NCI-H2196 treated with DMSO at 0.1 percent for 48 hours (cell line): ENCODE data around the gene CA5B.
"Not testable (repeated sequence)": the region's sequence is repeated elsewhere in the genome, so short reads cannot be mapped to it uniquely, and the experiment has no call there.

ENCODE experiments used
- DNase-seq: peaks from one replicate; lab custom pipeline; 2025; ENCODE audit not compliant: unreplicated experiment; lab: John Stamatoyannopoulos, UW

The CA5B gene

DNA sequence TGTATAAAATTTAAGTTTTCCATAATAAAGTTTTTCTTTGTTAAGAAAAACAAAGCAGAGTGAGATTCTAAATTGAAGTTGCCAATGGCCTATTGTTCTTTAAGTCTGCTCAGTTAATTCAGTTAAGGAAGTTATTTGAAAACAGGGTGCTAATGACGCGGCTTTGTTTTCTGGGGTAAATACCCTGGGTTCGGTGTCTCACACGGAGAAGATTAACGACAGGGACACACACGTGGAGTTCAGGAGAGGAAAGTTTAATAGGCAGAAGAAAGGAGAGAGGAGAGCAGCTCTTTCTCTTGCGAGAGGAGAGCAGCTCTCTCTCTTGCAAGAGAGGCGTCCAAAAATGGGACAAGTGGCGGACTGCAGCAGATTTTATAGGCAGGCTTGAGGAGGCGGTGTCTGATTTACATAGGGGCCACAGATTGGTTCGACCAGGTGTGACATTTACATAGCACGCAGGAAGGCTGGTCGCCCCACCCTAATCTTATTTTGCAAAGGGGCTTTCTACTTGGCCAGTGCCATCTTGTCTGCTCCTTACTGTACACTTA, 9.6 kb downstream of the CA5B start:
- no peak for DNase-seq

DNA sequence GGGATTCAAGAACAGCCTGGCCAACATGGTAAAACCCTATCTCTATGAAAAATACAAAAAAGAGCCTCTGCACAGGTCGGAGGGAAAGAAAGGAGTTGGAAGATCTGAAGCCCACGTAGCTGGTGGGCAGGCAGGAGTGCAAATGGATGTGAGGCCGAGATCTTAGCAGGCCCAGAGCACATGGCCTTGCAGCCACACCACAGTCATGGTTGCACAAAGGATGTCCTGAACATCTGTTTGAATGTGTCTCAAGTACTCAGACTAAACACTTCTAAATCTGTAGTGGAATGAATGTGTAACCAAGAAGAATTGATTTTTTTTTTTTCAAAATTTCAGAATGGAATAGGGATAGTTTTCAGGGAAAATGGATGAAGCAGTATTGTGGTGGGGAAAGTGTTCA, 10.8 kb downstream of the CA5B start:
- DNase-seq: no peak

DNA sequence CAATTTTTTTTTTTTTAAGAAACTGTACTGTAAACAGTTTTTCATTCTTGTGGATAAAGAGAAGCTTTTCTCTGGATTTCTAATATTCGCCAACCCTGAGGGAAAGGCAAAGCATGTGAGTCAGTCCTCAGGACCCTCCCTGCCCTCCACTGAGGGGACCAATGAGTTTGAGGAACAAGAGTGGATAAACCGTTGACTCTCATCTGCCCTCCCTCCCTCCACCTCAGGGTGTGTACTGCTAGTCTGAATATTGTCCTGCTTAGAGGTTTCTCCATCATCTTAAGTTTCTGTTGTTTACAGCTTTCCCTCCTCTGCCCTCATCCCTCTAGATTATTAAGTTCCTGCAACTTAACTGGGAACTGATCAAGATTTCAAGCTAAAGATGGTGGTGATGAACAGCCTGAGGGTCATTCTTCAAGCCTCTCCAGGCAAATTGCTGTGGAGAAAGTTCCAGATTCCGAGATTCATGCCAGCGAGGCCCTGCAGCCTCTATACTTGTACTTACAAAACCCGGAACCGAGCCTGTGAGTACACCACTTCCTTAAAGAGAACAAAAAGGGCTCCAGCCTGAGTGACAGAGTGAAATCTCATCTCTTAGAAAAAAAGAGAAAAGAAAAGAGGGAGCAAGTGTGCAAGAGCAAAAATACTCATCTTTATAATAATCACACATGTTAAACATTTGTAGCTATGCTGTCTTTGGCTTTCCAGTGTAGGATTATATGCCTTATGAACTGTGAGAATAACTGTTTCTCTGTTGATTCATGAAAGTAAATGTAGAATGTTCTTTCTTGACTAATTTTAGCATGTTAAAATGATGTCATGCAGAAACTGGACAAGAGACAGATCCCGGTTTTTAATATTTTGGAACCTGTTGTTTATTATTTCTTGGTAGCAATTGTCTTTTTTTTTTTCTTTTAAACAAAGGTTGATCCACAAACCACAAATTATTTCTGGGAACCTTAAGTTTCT, 11.9 kb downstream of the CA5B start:
- no peak for DNase-seq

DNA sequence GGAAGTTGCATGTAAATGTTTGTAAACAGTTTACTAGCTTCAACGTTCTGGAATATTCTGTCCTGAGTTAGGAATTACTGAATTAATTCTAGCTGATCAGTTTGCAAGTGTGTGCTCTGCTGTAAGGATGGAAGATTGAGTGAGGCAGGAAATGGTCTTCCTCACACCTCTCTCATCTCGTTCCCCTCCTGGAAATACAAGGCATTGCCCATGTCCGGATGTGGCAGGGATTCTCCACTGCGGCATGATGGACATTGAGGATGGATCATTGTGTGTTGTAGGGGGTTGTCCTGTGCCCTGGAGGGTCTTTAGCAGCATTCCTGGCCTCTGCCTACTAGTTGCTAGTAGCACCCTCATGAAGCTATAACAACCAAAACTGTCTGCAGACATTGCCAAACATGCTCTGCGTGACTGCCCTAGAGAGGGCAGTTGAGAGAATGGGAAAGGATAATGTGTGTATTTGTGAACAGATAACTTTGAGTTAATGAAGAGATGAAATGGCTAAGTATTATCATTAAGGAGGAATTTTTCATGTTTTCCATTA, 12.6 kb downstream of the CA5B start:
- no peak for DNase-seq

DNA sequence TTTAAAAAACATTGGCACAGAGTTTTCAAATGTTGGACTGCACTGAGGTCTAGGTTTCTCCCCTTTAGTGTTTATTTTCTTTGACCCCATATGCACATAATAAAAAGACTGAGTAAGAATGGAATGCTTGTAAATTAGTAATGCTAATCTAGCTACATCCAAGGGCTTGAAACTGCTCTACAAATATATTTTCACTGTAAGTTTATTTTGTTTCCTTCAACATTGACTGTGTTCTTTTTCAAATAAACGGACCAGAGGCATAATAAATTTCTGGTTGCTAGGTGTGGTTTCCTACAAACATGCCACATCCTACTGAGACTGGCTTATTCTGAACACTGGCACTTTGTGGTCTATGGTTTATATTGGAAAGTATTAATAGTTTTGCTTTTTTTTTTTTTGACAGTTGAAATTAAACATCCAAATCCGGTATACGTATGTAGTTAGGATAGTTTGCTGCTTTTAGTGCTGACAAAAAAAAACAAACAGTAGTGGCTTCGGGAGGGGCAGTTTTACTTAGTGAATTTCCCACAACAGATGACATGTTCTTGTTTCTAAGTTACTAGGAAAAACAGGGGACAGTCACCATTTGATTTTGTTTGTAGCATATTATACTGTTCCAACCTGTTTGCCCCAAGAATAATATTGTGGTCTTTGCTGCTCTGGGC, 13.2 kb downstream of the CA5B start:
- DNase-seq: no peak

DNA sequence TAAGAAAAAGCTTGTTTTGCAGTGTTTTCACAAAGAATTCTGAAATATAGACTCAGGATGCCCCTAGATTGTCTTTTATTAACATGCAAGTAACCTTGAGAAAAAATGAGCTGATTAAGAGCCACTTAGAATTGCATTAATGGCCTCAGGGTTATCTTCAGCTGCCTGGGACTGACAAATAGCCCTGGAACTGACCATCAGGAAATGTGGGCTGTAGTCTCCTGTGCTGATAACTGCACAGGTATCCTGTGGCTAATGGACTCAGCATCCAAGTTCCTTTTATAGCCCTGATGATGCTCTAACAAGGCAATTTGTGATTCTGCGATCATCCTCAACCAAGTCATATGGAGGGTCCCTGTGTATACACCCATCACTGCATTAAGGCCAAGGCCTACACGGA, 17.0 kb downstream of the CA5B start:
- DNase-seq: no peak

DNA sequence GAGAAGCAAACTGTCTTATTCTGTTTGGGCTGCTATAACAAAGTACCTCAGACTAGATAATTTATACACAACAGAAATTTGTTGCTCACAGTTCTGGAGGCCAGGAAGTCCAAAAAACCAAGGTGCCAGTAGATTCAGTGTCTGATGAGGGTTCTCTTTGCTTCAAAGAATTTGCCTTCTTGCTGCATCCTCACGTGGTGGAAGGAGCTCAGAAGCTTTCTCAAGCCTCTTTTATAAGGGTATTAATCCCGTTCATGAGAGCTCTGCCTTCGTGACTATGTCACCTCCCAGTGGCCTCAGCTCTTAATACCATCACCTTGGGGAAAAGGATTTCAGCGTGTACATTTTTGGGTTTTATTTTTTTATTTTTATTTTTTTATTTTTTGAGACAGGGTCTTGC, 20.1 kb downstream of the CA5B start:
- no peak for DNase-seq

DNA sequence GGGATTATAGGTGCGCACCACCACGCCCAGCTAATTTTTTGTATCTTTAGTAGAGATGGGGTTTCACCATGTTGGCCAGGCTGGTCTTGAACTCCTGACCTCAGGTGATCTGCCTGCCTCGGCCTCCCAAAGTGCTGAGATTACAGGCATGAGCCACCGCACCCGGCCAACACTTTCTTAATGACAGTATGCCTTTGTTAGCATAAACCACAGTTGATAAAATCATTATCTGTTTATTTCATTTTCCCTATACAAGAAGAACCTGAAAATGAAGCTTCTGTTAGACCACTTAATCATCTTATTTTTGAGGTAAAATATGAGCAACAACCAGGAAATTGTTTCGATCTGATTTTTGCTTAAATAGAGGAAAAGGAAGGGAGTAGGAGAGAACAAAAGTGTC, 21.8 kb downstream of the CA5B start:
- not testable (repeated sequence) for DNase-seq

DNA sequence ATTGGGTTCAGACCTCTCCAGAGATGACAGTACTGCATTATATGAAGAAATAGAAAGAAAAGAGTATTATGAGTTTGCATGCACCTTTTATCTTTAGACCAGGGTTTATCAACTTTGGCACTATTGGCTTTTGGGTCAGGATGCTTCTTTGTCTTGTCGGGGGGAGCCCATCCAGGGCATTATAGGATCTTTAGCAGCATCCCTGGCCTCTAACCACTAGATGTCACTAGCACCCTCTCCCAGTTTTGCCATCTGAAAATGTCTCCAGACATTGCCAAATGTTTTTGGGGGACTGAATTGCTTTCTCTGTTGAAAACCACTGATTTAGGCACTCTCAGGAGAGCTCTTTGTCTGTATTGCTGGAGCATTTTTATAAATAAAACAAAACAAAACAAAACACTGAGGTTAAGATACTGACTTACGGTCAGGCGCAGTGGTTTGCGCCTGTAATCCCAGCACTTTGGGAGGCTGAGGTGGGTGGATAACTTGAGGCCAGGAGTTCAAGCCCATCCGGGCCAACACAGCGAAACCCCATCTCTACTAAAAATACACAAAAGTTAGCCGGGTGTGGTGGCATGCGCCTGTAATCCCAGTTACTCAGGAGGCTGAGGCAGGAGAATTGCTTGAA, 23.6 kb downstream of the CA5B start:
- no peak for DNase-seq

DNA sequence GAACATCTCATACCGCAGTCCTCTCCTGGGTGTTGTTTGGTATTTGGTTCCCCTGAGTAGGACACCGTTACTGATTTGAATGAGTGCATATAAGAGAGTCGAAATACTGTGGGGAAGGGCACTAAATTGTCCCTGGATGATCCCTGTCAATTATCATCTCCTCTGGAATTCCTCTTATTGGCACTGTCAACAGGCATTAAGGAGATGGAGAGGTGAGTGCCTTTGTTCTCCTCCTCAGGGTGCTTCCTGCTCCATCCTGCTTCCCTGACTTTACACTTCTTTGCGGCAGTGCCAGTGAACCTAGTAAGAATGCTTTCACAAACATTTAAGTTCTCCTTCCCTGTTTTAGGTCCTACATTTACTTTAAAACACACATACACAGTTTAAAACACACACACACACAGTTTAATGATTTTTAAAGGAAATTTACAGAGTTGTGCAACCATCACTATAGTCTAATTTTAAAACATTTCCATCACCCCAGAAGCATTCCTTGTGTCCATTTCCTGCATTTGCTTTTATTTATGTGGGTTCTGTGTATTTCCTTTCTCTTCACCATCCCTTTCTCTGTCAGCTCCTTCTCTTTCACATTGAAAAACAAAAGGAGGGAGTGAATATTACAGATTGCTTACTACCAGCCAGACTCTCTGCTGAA, 31.4 kb downstream of the CA5B start:
- no peak for DNase-seq

DNA sequence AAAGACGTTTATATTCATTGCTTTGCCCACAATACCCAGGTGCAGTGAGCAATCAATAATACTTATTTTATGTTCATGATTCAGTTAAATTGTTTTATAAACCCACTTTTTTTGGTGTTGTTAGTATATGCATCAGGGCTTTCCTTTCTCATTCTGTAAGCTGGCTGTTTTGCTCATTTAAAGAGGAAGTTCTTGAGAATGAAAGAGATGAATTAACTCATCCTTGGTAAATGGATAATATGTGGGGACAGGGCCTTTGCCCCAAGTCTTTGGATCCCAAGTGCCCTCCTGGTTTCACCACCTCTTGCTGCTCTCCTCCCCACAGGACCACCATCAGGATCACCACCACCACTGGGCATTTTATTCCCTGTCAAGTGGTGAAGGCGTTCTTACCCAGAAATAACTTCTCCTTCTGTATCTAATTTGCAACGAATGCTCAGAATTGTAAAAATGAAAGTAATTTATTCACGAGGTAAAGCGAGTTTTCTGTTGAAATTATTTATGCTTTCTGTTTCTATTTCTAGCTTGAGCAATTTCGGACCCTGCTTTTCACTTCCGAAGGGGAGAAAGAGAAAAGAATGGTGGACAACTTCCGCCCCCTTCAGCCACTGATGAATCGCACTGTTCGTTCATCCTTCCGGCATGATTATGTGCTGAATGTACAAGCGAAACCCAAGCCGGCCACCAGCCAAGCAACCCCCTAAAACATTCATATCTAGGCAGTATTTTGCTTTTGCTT, 44.1 kb downstream of the CA5B start:
- DNase-seq: no peak

DNA sequence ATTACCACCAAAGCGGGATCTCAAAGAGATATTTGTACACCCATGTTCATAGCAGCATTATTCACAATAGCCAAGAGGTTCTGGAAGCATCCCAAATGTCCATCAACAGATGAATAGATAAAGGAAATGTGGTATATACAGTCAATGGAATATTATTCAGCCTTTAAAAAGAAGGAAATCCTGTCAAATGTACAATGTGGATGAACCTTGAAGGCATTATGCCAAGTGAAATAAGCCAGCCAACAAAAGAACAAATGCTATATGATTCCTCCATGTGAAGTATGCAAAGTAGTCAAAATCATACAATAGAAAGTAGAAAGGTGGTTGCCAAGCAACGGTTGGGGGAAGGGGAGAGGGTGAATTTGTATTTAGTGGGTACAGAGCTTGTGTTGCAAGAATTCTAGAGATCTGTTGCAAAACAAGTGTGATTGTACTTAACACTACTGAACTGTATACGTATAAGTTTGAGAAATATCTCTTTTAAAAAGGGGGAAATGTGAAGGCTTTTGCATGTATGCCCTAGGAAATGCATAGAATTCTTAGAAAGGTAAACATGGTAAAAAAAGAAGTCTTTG, 47.2 kb downstream of the CA5B start:
- no peak for DNase-seq

DNA sequence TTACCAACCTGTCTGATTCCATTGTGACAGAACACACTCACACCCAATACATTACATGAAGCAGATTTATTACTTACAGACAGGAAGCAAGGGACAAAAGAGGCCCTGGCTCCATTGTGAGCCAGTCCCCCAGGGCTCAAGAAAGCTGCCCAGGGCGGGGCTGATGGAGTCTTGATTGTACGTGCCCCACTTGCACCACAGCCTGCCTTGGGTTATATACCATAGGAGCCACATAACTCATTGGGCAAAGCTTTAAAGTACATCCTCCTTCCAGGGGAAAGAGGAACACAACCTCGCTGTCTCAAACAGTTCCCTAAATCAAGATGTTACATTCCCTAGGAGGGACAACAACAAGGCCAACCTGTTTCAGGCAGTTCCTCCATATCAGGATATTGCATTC, 48.8 kb downstream of the CA5B start:
- no peak for DNase-seq

DNA sequence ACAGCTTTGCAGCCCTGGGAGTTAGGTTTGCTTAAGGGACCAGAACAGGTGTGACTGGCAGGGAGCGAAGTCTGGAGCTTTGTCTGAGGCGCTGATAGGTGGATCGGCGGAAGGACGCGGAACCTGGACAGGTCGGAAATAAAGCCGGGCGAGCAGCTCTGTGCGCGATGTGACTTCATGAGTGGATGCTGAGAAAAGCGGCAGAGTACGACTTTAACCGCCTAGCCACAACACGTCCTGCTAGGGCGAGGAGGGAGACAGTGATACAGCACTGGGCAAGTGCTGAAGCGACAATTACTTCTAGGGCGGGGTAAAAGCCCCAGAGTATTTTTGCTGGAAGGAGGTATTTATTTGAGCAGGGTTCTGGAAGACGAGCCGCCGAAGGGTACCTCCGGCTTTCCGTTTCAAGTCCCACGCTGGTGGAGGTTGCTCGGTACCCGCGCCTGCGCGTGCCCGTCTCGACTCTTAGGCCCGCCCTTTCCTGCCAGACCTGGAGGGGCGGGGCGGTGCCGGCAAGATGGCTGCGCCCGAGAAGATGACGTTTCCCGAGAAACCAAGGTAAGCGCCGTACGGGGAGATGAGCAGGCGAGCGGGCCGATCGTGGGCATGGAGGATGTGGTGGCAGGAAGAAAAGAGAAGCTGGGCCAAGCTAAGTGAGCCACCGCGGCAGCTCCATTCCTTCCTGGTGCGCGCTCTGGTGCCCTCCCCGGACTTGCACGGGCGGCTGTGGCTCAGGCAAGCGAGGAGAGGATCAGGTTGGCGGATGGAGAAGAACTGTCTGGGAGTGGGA, 52.1 kb downstream of the CA5B start, which contains the start of gene ZRSR2:
Gene ZRSR2 (plus strand): TSS at position 506 of the 790 bp plus-strand sequence. CDS start 12 bp downstream, at position 518.
- DNase-seq: peak; percentile 54

DNA sequence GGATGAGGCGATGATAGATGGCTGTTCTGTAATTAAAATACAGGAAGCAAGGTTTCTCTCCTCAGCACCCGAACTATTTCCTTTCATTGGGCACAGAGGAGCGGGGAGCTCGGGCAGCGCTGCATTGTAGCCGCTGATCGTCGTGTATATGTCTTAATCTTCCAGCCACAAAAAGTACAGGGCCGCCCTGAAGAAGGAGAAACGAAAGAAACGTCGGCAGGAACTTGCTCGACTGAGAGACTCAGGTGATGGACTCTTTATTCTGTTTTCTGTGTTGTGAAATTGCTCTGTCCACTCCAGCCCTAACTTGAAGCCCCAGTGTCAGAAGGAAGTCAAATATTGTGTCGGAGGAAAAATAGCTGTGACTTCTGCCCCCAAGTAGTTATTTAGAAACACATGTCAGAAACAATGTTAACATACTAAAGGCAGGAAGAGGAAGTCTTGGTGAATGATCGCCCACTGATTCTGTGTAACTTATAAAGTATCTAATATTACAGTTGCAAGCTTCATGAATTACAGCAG, 52.8 kb downstream of the CA5B start:
- DNase-seq: no peak

DNA sequence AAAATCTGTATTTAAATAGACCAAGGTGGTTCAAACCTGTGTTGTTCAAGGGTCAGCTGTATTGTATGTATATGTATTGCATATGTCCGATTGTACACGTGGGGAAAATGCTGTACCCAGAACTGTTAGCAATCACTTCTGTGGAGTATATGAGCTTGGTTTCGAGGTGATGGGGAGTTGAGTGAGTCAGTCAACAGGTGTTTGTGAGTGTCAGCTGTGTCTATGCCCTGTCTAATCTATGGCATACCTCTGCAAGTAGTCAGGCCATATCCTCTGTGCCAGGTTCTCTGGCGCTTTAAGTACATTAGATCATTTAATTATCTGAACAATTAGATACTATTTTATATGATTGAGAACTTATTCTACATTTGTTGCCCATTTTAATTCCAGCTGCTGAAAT, 59.6 kb downstream of the CA5B start:
- DNase-seq: no peak

DNA sequence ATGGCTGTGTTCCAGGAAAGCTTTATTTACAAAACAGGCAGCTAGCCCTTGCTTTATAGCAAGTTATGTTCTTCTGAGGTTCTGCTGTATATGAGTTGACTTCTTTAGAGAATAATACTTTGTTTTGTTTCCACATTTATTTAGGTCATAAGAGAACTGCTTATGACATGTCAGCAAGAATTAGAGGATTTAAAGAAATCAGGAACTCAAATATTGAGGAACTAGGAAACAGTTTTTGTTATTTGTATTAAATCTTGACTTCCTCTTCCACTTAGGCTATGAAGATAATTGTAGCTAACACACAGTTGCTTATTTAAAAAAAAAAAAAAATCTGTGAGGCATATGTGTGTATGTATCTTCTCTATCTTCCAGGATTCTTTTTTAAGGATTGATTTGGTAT, 66.5 kb downstream of the CA5B start:
- no peak for DNase-seq

DNA sequence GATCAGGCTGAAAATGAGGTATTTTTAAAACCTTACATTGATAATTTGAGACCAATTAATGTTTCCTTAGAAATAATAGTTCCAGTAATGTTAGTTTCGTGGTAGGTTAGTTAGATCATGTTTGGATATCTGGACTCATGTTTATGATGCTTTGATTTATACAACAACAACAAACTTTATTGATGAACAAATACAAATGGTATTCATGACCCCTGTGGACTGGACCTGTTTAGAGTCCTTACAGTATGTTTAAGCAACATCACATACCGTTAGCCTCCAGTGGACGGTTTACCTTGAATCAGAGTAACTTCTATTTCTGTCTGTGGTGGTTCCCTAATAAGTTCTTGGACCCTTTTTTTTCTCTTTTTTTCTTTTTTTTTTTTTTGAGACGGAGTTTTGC, 70.2 kb downstream of the CA5B start:
- DNase-seq: no peak
